Activated T-helper 2 cell treated with anti-CD3 and anti-CD28 coated beads, Interferon-gamma antibody, Interleukin-2, Interleukin-4, amounts not matched to agents 10 μg/mL and 5 μg/mL and 100 μg/mL, durations not matched to agents 14 hours and 24 hours and 36 hours (primary cell): ENCODE data around the gene KIF25. TPM values are rescaled to one million over a fixed set of nuclear protein-coding genes. Genes with fewer than 3 reads are reported as not detected.

Source experiments
- DNase-seq: peaks from one replicate; pipeline ENCODE4 v3.0.0; 2021; ENCODE audit warnings: low spot score
- H3K27ac Mint-ChIP-seq: one replicate; pipeline ENCODE4 v1.8.0; 2021; ENCODE audit warnings: mixed read lengths
- H3K27me3 Mint-ChIP-seq: one replicate; pipeline ENCODE4 v1.8.0; 2021; ENCODE audit warnings: low read depth, mixed read lengths
- H3K36me3 Mint-ChIP-seq: one replicate; pipeline ENCODE4 v1.8.0; 2021; ENCODE audit warnings: low read depth, mixed read lengths
- H3K4me1 Mint-ChIP-seq: one replicate; pipeline ENCODE4 v1.8.0; 2021; ENCODE audit warnings: low read depth, mixed read lengths
- H3K4me3 Mint-ChIP-seq: one replicate; pipeline ENCODE4 v1.8.0; 2021; ENCODE audit warnings: low read depth, mild to moderate bottlenecking, moderate library complexity, mixed read lengths
- H3K9me3 Mint-ChIP-seq: one replicate; pipeline ENCODE4 v1.8.0; 2021; ENCODE audit warnings: mixed read lengths
- intact Hi-C: fragments of 100-400 bp; cut with micrococcal nuclease; formaldehyde crosslinking; loops from one replicate; pipeline ENCODE4 v1.15.1; 2023
- total RNA-seq: library from RNA; stranded (reverse); gene quantifications from 2 replicates; pipeline ENCODE4 v1.2.3, GENCODE V29; 2022

Gene KIF25
- total RNA-seq, 1 donor from 2014 or later, result not detected

DNA sequence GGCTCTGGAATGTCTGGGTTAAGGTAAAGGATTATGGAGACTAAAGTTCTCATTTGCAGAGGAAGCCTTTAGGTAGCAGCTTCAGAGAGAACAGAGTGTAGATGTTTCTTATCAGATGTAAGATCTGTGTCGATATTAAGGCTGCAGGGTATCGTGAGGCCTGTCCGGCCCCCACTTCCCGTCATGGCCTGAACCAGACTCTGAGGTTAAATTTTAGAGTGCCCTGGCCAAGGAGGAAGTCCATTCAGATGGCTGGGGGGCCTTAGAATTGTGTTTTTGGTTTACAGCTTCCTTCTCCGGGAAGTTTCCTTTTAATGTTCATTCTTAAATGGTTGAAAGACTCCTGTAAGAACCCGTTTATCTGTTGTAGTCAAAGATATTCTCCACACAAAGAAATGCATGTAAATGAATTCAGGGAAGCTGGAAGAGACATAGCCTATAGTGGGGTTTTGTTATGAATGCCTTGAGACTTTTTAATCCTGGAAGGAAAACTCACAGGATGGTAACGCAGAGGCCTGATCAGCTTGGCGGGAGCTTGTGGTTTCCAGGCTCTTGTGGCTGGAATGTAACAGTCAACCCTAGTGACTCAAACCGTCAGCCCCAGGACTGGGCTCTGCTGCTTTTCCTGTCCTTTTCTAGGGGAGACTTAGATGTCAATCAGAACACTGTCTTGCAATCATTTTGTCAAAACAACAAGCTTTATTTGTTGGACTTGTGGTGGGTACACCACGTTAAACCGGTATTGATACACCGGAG, 34.7 kb downstream of the KIF25 start:
- Mint-ChIP-seq H3K4me1 (peaks cover 6% of the 10 kb centered on the region), H3K4me3 (no peak overlapping the region), H3K9me3 (peaks cover 7% of the 10 kb centered on the region), H3K27ac (no peak overlapping the region), H3K27me3 (peaks cover 5% of the 10 kb centered on the region), H3K36me3 (no peaks in the 10 kb centered on the region)
- no peak for DNase-seq
- intact Hi-C loops, result no loop called here

DNA sequence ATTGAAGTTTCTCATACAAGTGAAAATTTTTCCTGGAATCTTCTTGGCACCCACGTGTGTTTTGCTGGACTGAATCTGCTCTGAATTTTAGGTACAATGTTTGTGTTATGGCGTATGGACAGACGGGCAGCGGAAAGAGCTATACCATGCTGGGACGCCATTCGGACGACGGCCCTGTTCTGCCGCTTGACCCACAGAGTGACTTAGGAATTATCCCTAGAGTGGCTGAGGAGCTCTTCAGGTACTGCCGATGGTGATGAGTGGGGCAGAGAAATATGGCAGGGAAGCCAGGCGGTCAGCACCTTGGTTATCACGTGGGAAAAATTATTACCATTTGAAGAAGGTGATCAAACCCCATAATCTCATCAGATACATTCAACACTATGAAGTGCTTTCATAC, 36.3 kb downstream of the KIF25 start:
- peaks cover 14% of the 10 kb centered on the region for H3K9me3 Mint-ChIP-seq
- no peak for DNase-seq
- intact Hi-C loops, result no loop called here
- H3K4me1 Mint-ChIP-seq, result peaks cover 6% of the 10 kb centered on the region
- H3K36me3 Mint-ChIP-seq, result peaks cover 5% of the 10 kb centered on the region
- no peak overlapping the region for H3K4me3 Mint-ChIP-seq
- H3K27ac Mint-ChIP-seq, result no peak overlapping the region
- H3K27me3 Mint-ChIP-seq, result peaks cover 5% of the 10 kb centered on the region

DNA sequence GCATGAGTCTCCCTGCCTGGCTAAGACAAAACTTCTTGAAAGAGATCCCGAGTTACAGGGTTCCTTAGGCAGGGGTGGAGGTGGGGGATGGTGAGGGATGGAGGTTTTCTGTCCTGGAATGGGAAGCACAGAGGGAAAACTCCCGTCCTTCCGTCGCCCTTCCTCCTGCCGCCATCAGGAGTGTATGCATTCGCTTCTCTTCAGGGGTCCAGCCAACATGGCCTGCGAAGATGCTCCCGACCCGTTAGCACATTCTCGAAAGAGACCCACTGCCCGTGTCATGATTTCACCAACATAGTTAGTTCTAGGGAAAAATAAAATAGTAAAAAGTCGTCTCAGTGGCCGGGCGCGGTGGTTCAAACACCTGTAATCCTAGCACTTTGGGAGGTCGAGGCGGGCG, 37.1 kb downstream of the KIF25 start:
- intact Hi-C loops, result no loop called here
- no peak overlapping the region for H3K27ac Mint-ChIP-seq
- H3K4me1 Mint-ChIP-seq, result peaks cover 6% of the 10 kb centered on the region
- peaks cover 5% of the 10 kb centered on the region for H3K27me3 Mint-ChIP-seq
- peaks cover 5% of the 10 kb centered on the region for H3K36me3 Mint-ChIP-seq
- DNase-seq, result no peak
- no peak overlapping the region for H3K4me3 Mint-ChIP-seq
- H3K9me3 Mint-ChIP-seq, result peaks cover 18% of the 10 kb centered on the region

DNA sequence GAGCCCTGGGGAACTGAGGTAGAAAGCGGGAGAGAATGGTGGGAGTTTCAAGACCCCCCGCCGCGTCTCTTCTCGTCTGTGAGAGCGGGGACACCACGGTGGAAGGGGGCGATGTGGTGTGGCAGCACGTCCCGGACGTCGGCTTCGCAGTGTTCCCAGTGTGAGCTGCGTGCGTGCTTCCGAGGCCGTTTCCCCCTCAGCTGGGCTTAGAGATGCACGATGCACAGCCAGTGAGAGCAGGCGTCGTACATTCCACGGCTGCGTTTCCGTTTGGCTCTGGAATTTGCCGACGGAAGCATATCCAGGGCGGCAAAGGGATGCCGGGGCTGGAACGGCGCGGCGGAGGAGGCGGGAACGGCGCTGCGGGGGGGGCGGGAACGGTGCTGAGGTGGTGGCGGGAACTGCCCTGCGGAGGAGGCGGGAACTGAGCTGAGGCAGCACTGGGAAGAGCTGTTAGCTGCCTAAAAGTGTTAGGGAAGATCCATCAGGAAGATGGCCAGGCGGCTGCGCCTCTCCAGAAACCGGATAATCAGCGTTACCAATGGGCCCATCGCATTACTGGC, 37.7 kb downstream of the KIF25 start:
- peaks cover 24% of the 10 kb centered on the region for H3K9me3 Mint-ChIP-seq
- H3K27me3 Mint-ChIP-seq, result peaks cover 5% of the 10 kb centered on the region
- peaks cover 5% of the 10 kb centered on the region for H3K36me3 Mint-ChIP-seq
- intact Hi-C loops, result no loop called here
- peaks cover 6% of the 10 kb centered on the region for H3K4me1 Mint-ChIP-seq
- H3K27ac Mint-ChIP-seq, result no peak overlapping the region
- DNase-seq, result no peak
- H3K4me3 Mint-ChIP-seq, result peak overlapping the region; percentile 71

DNA sequence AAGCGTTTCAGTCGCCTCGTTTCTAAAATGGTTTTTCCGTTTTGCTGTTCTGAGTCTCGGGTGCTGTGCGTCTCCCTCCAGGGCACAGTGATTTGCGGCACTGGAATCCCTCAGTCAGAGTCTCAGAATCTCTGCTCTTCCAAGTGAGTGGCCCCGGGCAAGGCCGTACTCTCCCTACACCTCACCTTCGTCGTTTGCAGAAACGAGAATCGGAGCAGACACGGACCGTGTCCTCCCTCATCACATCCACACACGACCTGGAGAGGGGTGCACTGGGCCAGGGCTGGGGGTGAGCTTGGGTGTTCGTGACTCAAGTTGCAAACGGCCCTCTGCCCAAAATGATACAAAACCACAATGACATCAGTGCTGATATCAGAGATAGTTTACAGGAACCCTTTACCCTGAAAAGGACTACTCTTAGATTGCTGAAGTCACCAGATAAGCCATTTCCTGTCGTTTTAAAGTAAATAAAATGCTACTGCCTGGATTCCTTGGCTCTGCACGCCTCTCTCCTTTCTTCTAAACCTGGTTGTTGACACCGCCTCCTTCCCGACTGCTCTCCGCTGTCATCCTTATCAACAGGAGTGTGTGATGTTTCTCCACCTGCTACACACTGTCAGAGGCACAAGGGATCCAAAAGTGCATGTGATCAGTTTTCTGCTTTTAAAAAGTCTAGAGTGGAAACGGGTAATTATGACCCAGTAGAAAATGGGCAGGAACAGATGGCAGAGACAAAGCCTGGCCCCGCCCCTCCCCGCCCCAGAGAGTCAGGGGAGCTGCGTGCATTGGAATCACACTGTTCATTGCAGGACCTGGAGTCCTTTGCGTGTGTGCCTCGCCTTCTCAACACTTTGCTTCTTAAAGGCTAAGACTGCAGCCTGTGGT, 38.4 kb downstream of the KIF25 start:
- Mint-ChIP-seq H3K27me3 (peaks cover 5% of the 10 kb centered on the region), H3K4me1 (peaks cover 6% of the 10 kb centered on the region), H3K4me3 (peak overlapping the region; percentile 71), H3K9me3 (peaks cover 29% of the 10 kb centered on the region), H3K36me3 (peaks cover 5% of the 10 kb centered on the region), H3K27ac (peak overlapping the region; percentile 87)
- DNase-seq, result no peak
- intact Hi-C loops, result no loop called here

DNA sequence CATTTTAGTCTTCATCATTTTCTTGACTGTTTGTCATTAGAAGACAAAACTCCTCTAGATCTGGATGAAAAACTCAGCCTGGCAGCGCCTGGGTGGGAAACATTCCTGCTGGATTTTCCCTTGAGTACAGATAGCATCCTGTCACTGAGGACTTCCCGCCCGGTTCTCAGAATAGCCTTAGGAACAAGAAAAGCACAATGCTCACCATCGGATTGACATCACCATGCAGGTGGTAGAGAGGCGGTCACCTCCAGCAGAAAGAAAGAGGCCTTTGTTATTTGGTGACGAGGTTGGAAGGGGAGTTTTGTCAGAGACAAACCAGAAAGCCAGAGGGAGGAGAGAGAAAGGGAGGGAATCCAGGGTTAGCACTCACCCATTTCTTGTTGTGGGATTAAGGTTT, 39.8 kb downstream of the KIF25 start:
- no peak for DNase-seq
- H3K27me3 Mint-ChIP-seq, result peaks cover 5% of the 10 kb centered on the region
- peaks cover 4% of the 10 kb centered on the region for H3K4me1 Mint-ChIP-seq
- peaks cover 5% of the 10 kb centered on the region for H3K36me3 Mint-ChIP-seq
- H3K4me3 Mint-ChIP-seq, result no peak overlapping the region
- H3K27ac Mint-ChIP-seq, result no peak overlapping the region
- H3K9me3 Mint-ChIP-seq, result peaks cover 29% of the 10 kb centered on the region
- intact Hi-C loops, result no loop called here

DNA sequence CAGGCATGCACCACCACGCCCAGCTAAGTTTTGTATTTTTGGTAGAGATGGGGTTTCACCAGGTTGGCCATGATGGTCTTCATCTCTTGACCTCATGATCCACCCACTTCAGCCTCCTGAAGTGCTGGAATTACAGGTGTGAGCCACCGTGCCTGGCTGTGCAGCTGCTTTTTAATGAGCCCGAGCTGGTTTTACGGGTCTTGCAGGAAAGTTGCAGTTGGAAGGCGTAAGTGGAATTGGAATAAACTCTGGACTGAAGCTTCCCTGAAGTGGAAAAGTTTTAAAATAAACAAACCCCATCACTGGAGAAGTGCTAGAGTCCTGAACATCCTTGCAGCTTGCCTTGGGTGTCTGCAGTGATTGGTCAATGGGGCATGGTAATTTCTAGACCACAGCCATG, 40.4 kb downstream of the KIF25 start:
- peaks cover 4% of the 10 kb centered on the region for H3K4me1 Mint-ChIP-seq
- peaks cover 29% of the 10 kb centered on the region for H3K9me3 Mint-ChIP-seq
- H3K36me3 Mint-ChIP-seq, result peaks cover 5% of the 10 kb centered on the region
- intact Hi-C loops, result no loop called here
- H3K27me3 Mint-ChIP-seq, result peaks cover 5% of the 10 kb centered on the region
- H3K27ac Mint-ChIP-seq, result no peak overlapping the region
- no peak for DNase-seq
- no peak overlapping the region for H3K4me3 Mint-ChIP-seq

DNA sequence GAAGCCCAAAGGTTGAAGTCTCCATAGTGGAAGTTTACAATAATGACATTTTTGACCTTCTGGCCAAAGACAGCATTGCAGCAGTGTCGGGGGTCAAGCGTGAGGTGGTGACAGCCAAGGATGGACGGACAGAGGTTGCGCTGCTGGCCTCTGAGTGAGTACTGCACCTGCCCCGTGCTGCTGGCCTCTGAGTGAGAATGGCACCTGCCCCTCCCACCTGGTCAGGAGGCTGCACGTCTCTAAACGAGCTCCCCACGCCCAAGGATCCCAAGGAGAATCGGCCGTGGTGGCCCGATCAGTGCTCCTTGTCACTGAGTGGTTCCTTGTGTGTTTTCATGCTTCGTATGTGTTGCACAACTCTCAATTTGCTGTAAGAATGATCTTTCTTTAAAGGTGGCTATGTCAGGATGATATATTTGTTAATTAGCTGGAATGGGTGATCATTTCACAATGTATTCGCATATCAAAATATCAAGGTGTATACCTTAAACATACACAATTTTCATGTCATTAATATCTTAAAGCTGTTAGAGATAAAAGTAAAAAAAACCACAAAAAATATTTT, 41.2 kb downstream of the KIF25 start:
- Mint-ChIP-seq H3K36me3 (peaks cover 5% of the 10 kb centered on the region), H3K27ac (no peak overlapping the region), H3K4me1 (peaks cover 4% of the 10 kb centered on the region), H3K4me3 (no peak overlapping the region), H3K9me3 (peaks cover 29% of the 10 kb centered on the region), H3K27me3 (peaks cover 5% of the 10 kb centered on the region)
- intact Hi-C loops, result no loop called here
- DNase-seq, result no peak

DNA sequence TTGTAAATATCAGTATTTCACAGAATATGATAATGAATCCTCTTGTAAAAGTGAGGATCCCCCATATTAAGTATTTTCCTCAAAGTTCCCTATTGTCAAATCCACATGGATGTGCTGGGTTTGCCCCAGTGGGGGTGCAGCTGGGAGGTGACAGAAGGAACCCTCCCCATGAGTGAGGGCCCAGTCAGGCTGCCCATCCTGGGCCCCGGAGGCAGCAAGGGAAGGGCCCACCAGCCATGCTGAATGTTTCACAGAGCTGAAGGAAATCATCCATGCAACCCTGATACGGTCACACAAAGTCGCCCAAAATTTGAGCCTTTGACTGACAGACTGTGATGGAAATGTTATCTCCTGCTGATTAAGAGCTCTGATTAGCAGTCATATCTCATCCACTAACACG, 41.8 kb downstream of the KIF25 start:
- H3K4me3 Mint-ChIP-seq, result no peak overlapping the region
- H3K27ac Mint-ChIP-seq, result no peak overlapping the region
- intact Hi-C loops, result no loop called here
- DNase-seq, result no peak
- H3K36me3 Mint-ChIP-seq, result peaks cover 5% of the 10 kb centered on the region
- H3K4me1 Mint-ChIP-seq, result peaks cover 4% of the 10 kb centered on the region
- H3K27me3 Mint-ChIP-seq, result peaks cover 2% of the 10 kb centered on the region
- H3K9me3 Mint-ChIP-seq, result peaks cover 29% of the 10 kb centered on the region

DNA sequence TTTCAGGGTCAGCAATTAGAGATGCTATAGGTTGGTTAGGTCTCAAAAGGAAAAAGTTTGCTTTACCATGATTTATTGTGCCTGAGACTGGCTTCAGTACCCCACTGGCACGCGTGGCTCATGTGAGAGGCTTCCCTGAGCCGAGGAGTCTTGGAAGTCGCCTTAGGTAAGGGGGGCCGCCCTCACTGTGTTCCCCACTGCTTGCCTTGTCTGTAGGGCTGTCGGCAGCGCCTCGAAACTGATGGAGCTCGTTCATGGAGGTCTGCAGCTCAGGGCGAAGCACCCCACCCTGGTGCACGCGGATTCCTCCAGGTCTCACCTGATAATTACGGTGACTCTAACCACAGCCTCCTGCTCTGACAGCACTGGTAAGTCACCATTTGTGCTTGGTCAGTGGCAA, 42.4 kb downstream of the KIF25 start:
- DNase-seq, result no peak
- Mint-ChIP-seq H3K4me1 (peaks cover 4% of the 10 kb centered on the region), H3K27ac (no peak overlapping the region), H3K36me3 (peaks cover 5% of the 10 kb centered on the region), H3K9me3 (peaks cover 25% of the 10 kb centered on the region), H3K4me3 (no peak overlapping the region), H3K27me3 (peaks cover 2% of the 10 kb centered on the region)
- intact Hi-C loops, result no loop called here

DNA sequence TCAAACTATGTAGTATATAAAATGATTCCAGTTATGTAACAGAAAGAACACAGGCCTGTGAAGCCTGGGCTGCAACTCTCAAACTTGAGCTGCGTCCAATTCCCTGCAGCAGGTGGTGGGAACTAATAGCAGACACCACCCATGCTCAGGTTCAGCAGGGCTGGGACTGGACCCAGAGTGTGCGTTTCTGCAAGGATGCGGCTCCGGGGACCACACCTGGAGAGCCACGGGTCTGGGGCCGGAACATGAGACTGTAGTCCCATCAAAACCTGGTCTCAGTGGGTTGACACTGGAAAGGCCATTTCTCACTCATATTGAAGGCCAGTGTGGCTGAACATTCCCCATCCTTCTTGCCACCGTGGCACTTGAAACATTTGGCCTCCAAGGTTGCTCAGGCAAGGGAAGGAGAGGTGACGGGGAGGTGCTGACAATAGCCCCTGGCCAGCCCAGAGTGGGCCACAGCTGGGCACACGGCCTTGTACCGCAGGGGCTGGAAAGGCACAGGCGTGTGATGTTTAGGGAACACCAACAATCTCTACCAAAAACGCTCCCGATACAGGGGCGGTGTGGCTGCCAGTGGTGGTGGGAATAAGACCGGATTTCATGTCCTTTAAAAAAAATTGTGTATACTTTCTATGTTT, 43.5 kb downstream of the KIF25 start:
- Mint-ChIP-seq H3K4me3 (no peak overlapping the region), H3K27ac (no peak overlapping the region), H3K27me3 (no peaks in the 10 kb centered on the region), H3K36me3 (peaks cover 5% of the 10 kb centered on the region), H3K4me1 (peaks cover 2% of the 10 kb centered on the region), H3K9me3 (peaks cover 21% of the 10 kb centered on the region)
- intact Hi-C loops, result no loop called here
- DNase-seq, result no peak

DNA sequence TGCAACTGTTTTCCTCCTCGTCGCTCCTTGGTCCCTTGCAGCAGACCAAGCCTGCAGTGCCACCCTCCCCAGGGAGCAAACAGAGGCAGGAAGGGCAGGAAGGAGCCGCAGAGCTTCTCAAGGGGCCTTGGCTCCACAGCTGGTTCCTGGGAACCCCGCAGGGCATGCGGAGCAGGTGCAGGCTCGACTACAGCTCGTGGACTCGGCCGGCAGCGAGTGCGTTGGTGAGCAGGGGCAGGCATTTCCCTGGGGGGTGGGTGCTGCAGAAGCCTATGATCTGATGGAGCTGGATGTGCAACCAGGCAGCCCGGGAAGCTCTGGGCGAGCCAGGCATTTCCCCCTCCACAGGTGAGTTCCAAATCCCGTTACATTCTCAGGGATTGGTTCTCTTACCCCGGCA, 44.5 kb downstream of the KIF25 start:
- intact Hi-C loops, result no loop called here
- peaks cover 5% of the 10 kb centered on the region for H3K36me3 Mint-ChIP-seq
- no peak overlapping the region for H3K27ac Mint-ChIP-seq
- H3K4me1 Mint-ChIP-seq, result no peaks in the 10 kb centered on the region
- H3K4me3 Mint-ChIP-seq, result no peak overlapping the region
- peaks cover 21% of the 10 kb centered on the region for H3K9me3 Mint-ChIP-seq
- H3K27me3 Mint-ChIP-seq, result no peaks in the 10 kb centered on the region
- no peak for DNase-seq
